K562 (cell line): Measurements from ENCODE around the gene NKIRAS1. TPM values are rescaled to one million over a fixed set of nuclear protein-coding genes. Genes with fewer than 3 reads are reported as not detected.

ENCODE experiments used
- ATAC-seq: fragments of 200-7000 bp; cut with Tn5 transposase; 3 replicates; pipeline ENCODE4 v1.9.1; 2020; ENCODE audit warnings: moderate library complexity
- BruUV-seq: library from RNA; stranded (reverse); fragments of 400-500 nt; replicated peaks from 2 replicates; lab custom pipeline; 2021; lab: Mats Ljungman, UMichigan
- CTCF ChIA-PET: fragments of 300-600 bp; formaldehyde crosslinking; extraction: SDS; loops from one replicate; lab custom pipeline; 2021; ENCODE audit warnings: low intra/inter-chr PET ratio; lab: Yijun Ruan, JAX
- POLR2A ChIA-PET: fragments of 300-600, 350-650 bp; sonication (Branson Sonifier 250); formaldehyde crosslinking; extraction: SDS; loops from one replicate; lab custom pipeline; 2021; ENCODE audit warnings: antibody characterized with exemption, inconsistent platforms; lab: Yijun Ruan, JAX
- DNase-seq, 4 experiments: peaks; one replicate each; pipeline versions ENCODE4 v3.0.0 to v3.0.0-alpha.2; 2011 to 2018; ENCODE audit warnings: low spot score in 3 of 4, mixed read lengths in 3 of 4; ENCODE audit errors: extremely low read depth in 1 of 4
- FAIRE-seq: peaks from 2 replicates; lab custom pipeline; 2011; peaks lifted over from hg19 to GRCh38; lab: Jason Lieb, UNC
- H2AFZ ChIP-seq: 2 replicates; pipeline ENCODE4 v1.6.0; 2011; ENCODE audit warnings: low read depth, low read length, control low read depth, inconsistent platforms
- H3K27ac ChIP-seq: fragments of 200-600 bp; 3 replicates; pipeline ENCODE4 v1.8.0; 2011; ENCODE audit warnings: low read depth, mild to moderate bottlenecking, control low read depth, inconsistent platforms, low read length, moderate library complexity, mixed read lengths; ENCODE audit errors: extremely low read depth
- H3K27me3 ChIP-seq, 2 experiments: fragments of 300-600 bp in 1 of 2; 2 replicates in 1 of 2; 3 replicates in 1 of 2; pipeline versions ENCODE4 v1.6.0 to v1.8.0; 2011; ENCODE audit warnings: inconsistent platforms in 2 of 2, low read length in 2 of 2, mild to moderate bottlenecking in 1 of 2, mixed read lengths in 1 of 2, moderate library complexity in 1 of 2; ENCODE audit not compliant: control insufficient read depth in 2 of 2, insufficient read depth in 2 of 2
- H3K36me3 ChIP-seq: fragments of 300-600 bp; 3 replicates; pipeline ENCODE4 v1.8.0; 2011; ENCODE audit warnings: mild to moderate bottlenecking, low read length, inconsistent platforms; ENCODE audit not compliant: control insufficient read depth, insufficient read depth
- H3K4me1 ChIP-seq, 2 experiments: fragments of 200-600 bp in 1 of 2; replicated peaks in 1 of 2; 2 replicates in 1 of 2; 3 replicates in 1 of 2; pipeline versions ENCODE4 v1.5.1 to v1.8.0; 2011; ENCODE audit warnings: inconsistent platforms in 2 of 2, low read length in 2 of 2, mild to moderate bottlenecking in 1 of 2, mixed read lengths in 1 of 2, moderate library complexity in 1 of 2; ENCODE audit not compliant: control insufficient read depth in 2 of 2, insufficient read depth in 2 of 2
- H3K4me2 ChIP-seq: 2 replicates; pipeline ENCODE4 v1.6.1; 2011; ENCODE audit warnings: low read length, control low read depth, inconsistent platforms, mixed read lengths; ENCODE audit not compliant: insufficient read depth
- H3K4me3 ChIP-seq: fragments of 200-600 bp; sonication (generic), shearing (Covaris generic); 2 replicates; pipeline ENCODE4 v1.5.1; 2016; ENCODE audit warnings: control low read depth, inconsistent platforms
- H3K79me2 ChIP-seq: fragments of 200-600 bp; 3 replicates; pipeline ENCODE4 v1.8.0; 2011; ENCODE audit warnings: low read length, inconsistent platforms; ENCODE audit not compliant: control insufficient read depth, insufficient read depth
- H3K9ac ChIP-seq, 2 experiments: 2 replicates each; pipeline versions ENCODE4 v1.6.0 to v1.6.1; 2011; ENCODE audit warnings: low read depth in 2 of 2, low read length in 2 of 2, control low read depth in 1 of 2, inconsistent platforms in 1 of 2, mild to moderate bottlenecking in 1 of 2, mixed read lengths in 1 of 2; ENCODE audit not compliant: insufficient read depth in 1 of 2
- H3K9me1 ChIP-seq: one replicate; pipeline ENCODE4 v1.6.0; 2011; ENCODE audit warnings: inconsistent platforms, mild to moderate bottlenecking, low read length, moderate library complexity; ENCODE audit not compliant: control insufficient read depth, insufficient read depth
- H3K9me3 ChIP-seq: replicated peaks from 2 replicates; pipeline ENCODE4 v1.5.1; 2011; ENCODE audit warnings: low read depth, low read length, inconsistent platforms; ENCODE audit not compliant: control insufficient read depth, insufficient read depth
- H4K20me1 ChIP-seq: replicated peaks from 2 replicates; pipeline ENCODE4 v1.6.1; 2011; ENCODE audit warnings: low read length, inconsistent platforms, mixed read lengths; ENCODE audit not compliant: control insufficient read depth, insufficient read depth
- DMBX1 ChIP-seq: fragments of 250-450 bp; sonication (Bioruptor Pico); IDR thresholded peaks from 2 replicates; pipeline ENCODE4 v1.8.0; 2022; ENCODE audit warnings: inconsistent platforms, mild to moderate bottlenecking, moderate library complexity, borderline replicate concordance
- ERF ChIP-seq: fragments of 450-650 bp; formaldehyde crosslinking; IDR thresholded peaks from 2 replicates; pipeline ENCODE4 v1.4.0; 2020; ENCODE audit warnings: mild to moderate bottlenecking, mixed read lengths
- FOXK2 ChIP-seq, 2 experiments: fragments of 450-650 bp; IDR thresholded peaks in 1 of 2; conservative IDR thresholded peaks in 1 of 2; 2 replicates each; pipeline ENCODE4 v1.6.1; 2016; ENCODE audit warnings: low read depth in 2 of 2, mild to moderate bottlenecking in 1 of 2
- HNRNPK ChIP-seq: fragments of 200-400 bp; formaldehyde crosslinking; IDR thresholded peaks from one replicate; pipeline ENCODE4 v1.6.1; 2018; ENCODE audit warnings: mild to moderate bottlenecking, low read depth, low read length; ENCODE audit not compliant: poor library complexity, severe bottlenecking
- KAT8 ChIP-seq: fragments of 450-650 bp; IDR thresholded peaks from 2 replicates; pipeline ENCODE4 v1.6.1; 2016; ENCODE audit warnings: low read depth, mild to moderate bottlenecking
- NBN ChIP-seq: fragments of 450-650 bp; IDR thresholded peaks from 2 replicates; pipeline ENCODE4 v1.6.1; 2016; ENCODE audit warnings: low read depth, mild to moderate bottlenecking
- NRF1 ChIP-seq, 2 experiments: fragments of 450-650 bp; IDR thresholded peaks in 1 of 2; conservative IDR thresholded peaks in 1 of 2; 2 replicates each; pipeline ENCODE4 v1.6.1; 2014; ENCODE audit warnings: mild to moderate bottlenecking in 2 of 2
- PHF21A ChIP-seq: fragments of 450-650 bp; IDR thresholded peaks from 2 replicates; pipeline ENCODE4 v1.6.1; 2017; ENCODE audit warnings: low read depth, borderline replicate concordance
- RBM14 ChIP-seq: fragments of 200-400 bp; formaldehyde crosslinking; IDR thresholded peaks from 2 replicates; pipeline ENCODE4 v1.6.1; 2018; ENCODE audit warnings: low read depth, mild to moderate bottlenecking, low read length, moderate library complexity, borderline replicate concordance; ENCODE audit not compliant: insufficient read depth
- SNIP1 ChIP-seq: fragments of 450-650 bp; IDR thresholded peaks from 2 replicates; pipeline ENCODE4 v1.7.1; 2017; ENCODE audit warnings: low read depth, mild to moderate bottlenecking
- ZNF311 ChIP-seq: fragments of 250-450 bp; sonication (Bioruptor Pico); IDR thresholded peaks from 2 replicates; pipeline ENCODE4 v1.4.0; 2020; ENCODE audit warnings: mild to moderate bottlenecking, moderate library complexity
- WGBS: fragments of 100-300 bp; shearing (Covaris generic); methylation state at CpG from one replicate; pipeline ENCODE4 v1.1.6; 2016; ENCODE audit warnings: low coverage, mixed read lengths; ENCODE audit not compliant: insufficient coverage; ENCODE audit errors: missing lambda C conversion rate; 5-methylcytosine and 5-hydroxymethylcytosine counted together
- in situ Hi-C: fragments of 300-500 bp; cut with MboI; formaldehyde crosslinking; loops from 4 replicates; pipeline ENCODE4 v1.15.0; 2018; ENCODE audit warnings: inconsistent platforms, mixed read lengths
- intact Hi-C: fragments of 100-400 bp; cut with micrococcal nuclease; formaldehyde crosslinking; loops from 2 replicates; pipeline ENCODE4 v1.14.2; 2022
- polyA plus RNA-seq, 8 experiments: library from polyadenylated mRNA; depleted of rRNA in 4 of 8; stranded (reverse) in 5 of 8; unstranded in 3 of 8; fragments of >200 nt; fragmentation: Nextera tagmentation in 2 of 8; fragmentation: Illumina TruSeq in 1 of 8; extraction: Ambion mirVana in 2 of 8; extraction: Trizol in 1 of 8; gene quantifications; 2 replicates each; pipeline versions ENCODE4 v1.2.1 to v1.2.3, GENCODE V29; 2011 to 2014; ENCODE audit warnings: inconsistent platforms in 1 of 8, missing spikeins in 1 of 8
- total RNA-seq, 7 experiments: library from RNA; depleted of rRNA in 6 of 7; stranded (reverse); fragments of >200 nt in 6 of 7; fragmentation: Illumina TruSeq in 2 of 7; extraction: Trizol in 2 of 7; gene quantifications; 2 replicates each; pipeline versions ENCODE4 v1.2.1 to v1.2.3, GENCODE V29; 2011 to 2021; ENCODE audit warnings: low replicate concordance in 1 of 7
- TF ChIP-seq, protein P1 (sequence below): fragments of 450-650 bp; IDR thresholded peaks from 2 replicates; pipeline ENCODE4 v1.6.1; 2016; ENCODE audit warnings: missing biosample characterization, missing genetic modification characterization
- TF ChIP-seq, protein P2 (sequence below): sonication (generic); IDR thresholded peaks from 2 replicates; pipeline ENCODE4 v1.6.1; 2016
- TF ChIP-seq, protein P3 (sequence below): fragments of 450-650 bp; formaldehyde crosslinking; IDR thresholded peaks from 2 replicates; pipeline ENCODE4 v1.4.0; 2022; ENCODE audit warnings: missing genetic modification characterization
- TF ChIP-seq, protein P4 (sequence below): fragments of 450-650 bp; formaldehyde crosslinking; IDR thresholded peaks from 2 replicates; pipeline ENCODE4 v1.4.0; 2020; ENCODE audit warnings: mild to moderate bottlenecking
- TF ChIP-seq, protein P5 (sequence below): sonication (generic); formaldehyde crosslinking; IDR thresholded peaks from 2 replicates; pipeline ENCODE4 v1.8.0; 2022; ENCODE audit warnings: mild to moderate bottlenecking, missing genetic modification reagents

Gene NKIRAS1
- total and polyA plus RNA-seq, 9 of the 15 experiments (the other 6 are each of a cell fraction or from before 2014, with no cell fraction given), result 5.1 to 10.3 (median 6.3) TPM

DNA sequence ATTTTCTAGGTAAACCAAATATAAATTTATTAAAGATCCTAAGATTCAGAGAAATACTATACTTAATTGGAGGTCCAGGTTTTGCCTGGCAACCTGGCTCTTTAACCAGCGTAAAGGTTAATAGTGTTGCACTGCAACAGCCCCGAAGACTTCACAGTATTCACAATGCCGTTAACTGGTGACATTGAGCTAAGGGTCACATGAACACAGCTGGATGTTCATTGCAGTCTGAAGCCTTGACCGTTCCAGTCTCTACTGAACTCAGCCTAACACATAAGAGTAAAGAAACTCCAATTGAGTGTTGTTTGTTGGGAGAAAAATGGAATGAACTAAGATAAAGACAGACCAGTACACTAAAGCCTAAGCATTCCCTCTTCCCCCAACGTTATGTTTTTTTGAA lies 26.8 kb downstream of the NKIRAS1 start:
- Histone ChIP-seq H2AFZ (no peak overlapping the region), H3K9me1 (no peaks in the 10 kb centered on the region), H3K9me3 (no peaks in the 10 kb centered on the region), H3K36me3 (peaks cover 59% of the 10 kb centered on the region), H3K9ac (no peak overlapping the region), H3K4me2 (no peak overlapping the region), H3K27me3 (no peaks in the 10 kb centered on the region), H3K27ac (no peak overlapping the region), H3K4me1 (peaks cover 0 to 8% of the 10 kb centered on the region in 2 experiments; a peak in 3 of 5 replicates), H4K20me1 (no peaks in the 10 kb centered on the region), H3K4me3 (no peak overlapping the region), H3K79me2 (peaks cover 4% of the 10 kb centered on the region; the same call in 1 of the 3 replicates)
- DNase-seq, result no peak
- 84% methylated on average over 5 of the region's 5 CpGs for WGBS
- intact Hi-C loops (loop anchor here (2.0 to 10.0 kb wide), 4 partner anchors 57 to 349 kb away; no protein-coding TSS in a partner anchor), in situ Hi-C loops (no loop called here)
- no peak for FAIRE-seq
- BruUV-seq, result no TSS peak
- ATAC-seq, result no peak
- ChIA-PET POLR2A (interaction anchor here (3.1 kb wide), 1 partner anchor 27 kb away, joined by 22 read pairs; the partner anchor contains the start of genes NKIRAS1 and RPL15), CTCF (interaction anchor here (2.1 kb wide), 1 partner anchor 348 kb away, joined by 14 read pairs; no protein-coding TSS in a partner anchor)
- TF ChIP-seq PHF21A (no peak), FOXK2 (conservative IDR thresholded peaks at IDR 0.05 in 1 of 2, IDR thresholded peaks at IDR 0.05 in 1 of 2; ENCODE audit: low read depth in 2 of 2) (no peak), DMBX1 (CRISPR knock-in tag) (no peak), ERF (CRISPR knock-in tag) (no peak), RBM14 (no peak), SNIP1 (no peak), ZNF311 (CRISPR knock-in tag) (no peak), NRF1 (conservative IDR thresholded peaks at IDR 0.05 in 1 of 2, IDR thresholded peaks at IDR 0.05 in 1 of 2) (no peak), HNRNPK (no peak), KAT8 (no peak), NBN (no peak)
- TF ChIP-seq, protein P1, sequence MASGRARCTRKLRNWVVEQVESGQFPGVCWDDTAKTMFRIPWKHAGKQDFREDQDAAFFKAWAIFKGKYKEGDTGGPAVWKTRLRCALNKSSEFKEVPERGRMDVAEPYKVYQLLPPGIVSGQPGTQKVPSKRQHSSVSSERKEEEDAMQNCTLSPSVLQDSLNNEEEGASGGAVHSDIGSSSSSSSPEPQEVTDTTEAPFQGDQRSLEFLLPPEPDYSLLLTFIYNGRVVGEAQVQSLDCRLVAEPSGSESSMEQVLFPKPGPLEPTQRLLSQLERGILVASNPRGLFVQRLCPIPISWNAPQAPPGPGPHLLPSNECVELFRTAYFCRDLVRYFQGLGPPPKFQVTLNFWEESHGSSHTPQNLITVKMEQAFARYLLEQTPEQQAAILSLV, result no peak
- TF ChIP-seq, protein P2, sequence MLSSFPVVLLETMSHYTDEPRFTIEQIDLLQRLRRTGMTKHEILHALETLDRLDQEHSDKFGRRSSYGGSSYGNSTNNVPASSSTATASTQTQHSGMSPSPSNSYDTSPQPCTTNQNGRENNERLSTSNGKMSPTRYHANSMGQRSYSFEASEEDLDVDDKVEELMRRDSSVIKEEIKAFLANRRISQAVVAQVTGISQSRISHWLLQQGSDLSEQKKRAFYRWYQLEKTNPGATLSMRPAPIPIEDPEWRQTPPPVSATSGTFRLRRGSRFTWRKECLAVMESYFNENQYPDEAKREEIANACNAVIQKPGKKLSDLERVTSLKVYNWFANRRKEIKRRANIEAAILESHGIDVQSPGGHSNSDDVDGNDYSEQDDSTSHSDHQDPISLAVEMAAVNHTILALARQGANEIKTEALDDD, result no peak
- TF ChIP-seq, protein P3, sequence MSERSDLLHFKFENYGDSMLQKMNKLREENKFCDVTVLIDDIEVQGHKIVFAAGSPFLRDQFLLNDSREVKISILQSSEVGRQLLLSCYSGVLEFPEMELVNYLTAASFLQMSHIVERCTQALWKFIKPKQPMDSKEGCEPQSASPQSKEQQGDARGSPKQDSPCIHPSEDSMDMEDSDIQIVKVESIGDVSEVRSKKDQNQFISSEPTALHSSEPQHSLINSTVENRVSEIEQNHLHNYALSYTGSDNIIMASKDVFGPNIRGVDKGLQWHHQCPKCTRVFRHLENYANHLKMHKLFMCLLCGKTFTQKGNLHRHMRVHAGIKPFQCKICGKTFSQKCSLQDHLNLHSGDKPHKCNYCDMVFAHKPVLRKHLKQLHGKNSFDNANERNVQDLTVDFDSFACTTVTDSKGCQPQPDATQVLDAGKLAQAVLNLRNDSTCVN (CRISPR knock-in tag), result no peak
- TF ChIP-seq, protein P4, sequence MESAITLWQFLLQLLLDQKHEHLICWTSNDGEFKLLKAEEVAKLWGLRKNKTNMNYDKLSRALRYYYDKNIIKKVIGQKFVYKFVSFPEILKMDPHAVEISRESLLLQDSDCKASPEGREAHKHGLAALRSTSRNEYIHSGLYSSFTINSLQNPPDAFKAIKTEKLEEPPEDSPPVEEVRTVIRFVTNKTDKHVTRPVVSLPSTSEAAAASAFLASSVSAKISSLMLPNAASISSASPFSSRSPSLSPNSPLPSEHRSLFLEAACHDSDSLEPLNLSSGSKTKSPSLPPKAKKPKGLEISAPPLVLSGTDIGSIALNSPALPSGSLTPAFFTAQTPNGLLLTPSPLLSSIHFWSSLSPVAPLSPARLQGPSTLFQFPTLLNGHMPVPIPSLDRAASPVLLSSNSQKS, result no peak
- TF ChIP-seq, protein P5, sequence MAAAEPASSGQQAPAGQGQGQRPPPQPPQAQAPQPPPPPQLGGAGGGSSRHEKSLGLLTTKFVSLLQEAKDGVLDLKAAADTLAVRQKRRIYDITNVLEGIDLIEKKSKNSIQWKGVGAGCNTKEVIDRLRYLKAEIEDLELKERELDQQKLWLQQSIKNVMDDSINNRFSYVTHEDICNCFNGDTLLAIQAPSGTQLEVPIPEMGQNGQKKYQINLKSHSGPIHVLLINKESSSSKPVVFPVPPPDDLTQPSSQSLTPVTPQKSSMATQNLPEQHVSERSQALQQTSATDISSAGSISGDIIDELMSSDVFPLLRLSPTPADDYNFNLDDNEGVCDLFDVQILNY, result no peak
